Measurements from ENCODE around the gene KRTAP24-1.

The KRTAP24-1 gene

GRCh38 chr21:30282850-30283249 lies at the start of gene KRTAP24-1:
TSS of gene KRTAP24-1 (minus strand) at chr21:30282950. CDS start at chr21:30282932, 18 bp downstream.
- in situ Hi-C loops (cut with MboI; ENCODE audit: low sequenced_read_pairs), result no loop called here

GRCh38 chr21:30329203-30329875 lies 46.6 kb upstream of the KRTAP24-1 start:
- in situ Hi-C loops (cut with MboI; ENCODE audit: low sequenced_read_pairs), result no loop called here

GRCh38 chr21:30326390-30326789 lies 43.6 kb upstream of the KRTAP24-1 start:
- in situ Hi-C loops (cut with MboI; ENCODE audit: low sequenced_read_pairs), result no loop called here

GRCh38 chr21:30320215-30320614 lies 37.5 kb upstream of the KRTAP24-1 start, which contains the start of gene KRTAP26-1:
TSS of gene KRTAP26-1 (minus strand) at chr21:30320315. CDS start at chr21:30320035, 280 bp downstream.
- in situ Hi-C loops (cut with MboI; ENCODE audit: low sequenced_read_pairs), result no loop called here

- in situ Hi-C loops (cut with MboI; ENCODE audit: low sequenced_read_pairs), result no loop called here
Measured at GRCh38 chr21:30315701-30316100, 33.0 kb upstream of the KRTAP24-1 start.

GRCh38 chr21:30306884-30307283 lies 24.1 kb upstream of the KRTAP24-1 start:
- in situ Hi-C loops (cut with MboI; ENCODE audit: low sequenced_read_pairs), result no loop called here

GRCh38 chr21:30305136-30305535 lies 22.4 kb upstream of the KRTAP24-1 start:
- in situ Hi-C loops (cut with MboI; ENCODE audit: low sequenced_read_pairs), result no loop called here

- in situ Hi-C loops (cut with MboI; ENCODE audit: low sequenced_read_pairs), result no loop called here
Measured at GRCh38 chr21:30289215-30289614, 6.5 kb upstream of the KRTAP24-1 start, which contains the start of gene KRTAP25-1. TSS of gene KRTAP25-1 (minus strand) at chr21:30289514. CDS start at chr21:30289490, 24 bp downstream.

GRCh38 chr21:30271611-30272010 lies 11.1 kb downstream of the KRTAP24-1 start:
- in situ Hi-C loops (cut with MboI; ENCODE audit: low sequenced_read_pairs), result no loop called here

- in situ Hi-C loops (cut with MboI; ENCODE audit: low sequenced_read_pairs), result no loop called here
Measured at GRCh38 chr21:30271156-30271555, 11.6 kb downstream of the KRTAP24-1 start.

GRCh38 chr21:30269803-30270530 lies 12.8 kb downstream of the KRTAP24-1 start:
- in situ Hi-C loops (cut with MboI; ENCODE audit: low sequenced_read_pairs), result no loop called here

GRCh38 chr21:30268608-30269197 lies 14.0 kb downstream of the KRTAP24-1 start:
- in situ Hi-C loops (cut with MboI; ENCODE audit: low sequenced_read_pairs), result no loop called here

GRCh38 chr21:30257773-30258172 lies 25.0 kb downstream of the KRTAP24-1 start:
- in situ Hi-C loops (cut with MboI; ENCODE audit: low sequenced_read_pairs), result no loop called here

- in situ Hi-C loops (cut with MboI; ENCODE audit: low sequenced_read_pairs), result no loop called here
Measured at GRCh38 chr21:30256100-30256499, 26.6 kb downstream of the KRTAP24-1 start.

- in situ Hi-C loops (cut with MboI; ENCODE audit: low sequenced_read_pairs), result no loop called here
Measured at GRCh38 chr21:30255679-30256078, 27.1 kb downstream of the KRTAP24-1 start.

- in situ Hi-C loops (cut with MboI; ENCODE audit: low sequenced_read_pairs), result no loop called here
Measured at GRCh38 chr21:30251781-30252180, 31.0 kb downstream of the KRTAP24-1 start.

- in situ Hi-C loops (cut with MboI; ENCODE audit: low sequenced_read_pairs), result no loop called here
Measured at GRCh38 chr21:30249936-30250335, 32.8 kb downstream of the KRTAP24-1 start.

GRCh38 chr21:30248844-30249243 lies 33.9 kb downstream of the KRTAP24-1 start:
- in situ Hi-C loops (cut with MboI; ENCODE audit: low sequenced_read_pairs), result no loop called here

- in situ Hi-C loops (cut with MboI; ENCODE audit: low sequenced_read_pairs), result no loop called here
Measured at GRCh38 chr21:30245061-30245460, 37.7 kb downstream of the KRTAP24-1 start.

GRCh38 chr21:30243691-30244090 lies 39.1 kb downstream of the KRTAP24-1 start:
- in situ Hi-C loops (cut with MboI; ENCODE audit: low sequenced_read_pairs), result no loop called here

- in situ Hi-C loops (cut with MboI; ENCODE audit: low sequenced_read_pairs), result no loop called here
Measured at GRCh38 chr21:30240661-30241060, 42.1 kb downstream of the KRTAP24-1 start.

- in situ Hi-C loops (cut with MboI; ENCODE audit: low sequenced_read_pairs), result no loop called here
Measured at GRCh38 chr21:30238168-30238567, 44.6 kb downstream of the KRTAP24-1 start.

Data from hTERT RPE-1 (cell line).